Neuron (in vitro differentiated cells): ENCODE results near the gene CGRRF1.

ENCODE experiments used
- H2AFZ ChIP-seq: one replicate; pipeline ENCODE4 v1.6.1; 2013; ENCODE audit warnings: low read depth, mild to moderate bottlenecking, inconsistent platforms, low read length, moderate library complexity
- H3K27me3 ChIP-seq: one replicate; pipeline ENCODE4 v1.6.1; 2013; ENCODE audit warnings: low read length; ENCODE audit not compliant: insufficient read depth
- H3K36me3 ChIP-seq: one replicate; pipeline ENCODE4 v1.6.1; 2013; ENCODE audit warnings: low read length; ENCODE audit not compliant: insufficient read depth
- H3K4me1 ChIP-seq: one replicate; pipeline ENCODE4 v1.6.1; 2013; ENCODE audit warnings: low read length; ENCODE audit not compliant: insufficient read depth
- H3K4me3 ChIP-seq: 2 replicates; pipeline ENCODE4 v1.5.1; 2013; ENCODE audit warnings: mild to moderate bottlenecking, low read length, moderate library complexity
- H3K9me3 ChIP-seq: one replicate; pipeline ENCODE4 v1.6.1; 2013; ENCODE audit warnings: low read length

CGRRF1 gene

DNA sequence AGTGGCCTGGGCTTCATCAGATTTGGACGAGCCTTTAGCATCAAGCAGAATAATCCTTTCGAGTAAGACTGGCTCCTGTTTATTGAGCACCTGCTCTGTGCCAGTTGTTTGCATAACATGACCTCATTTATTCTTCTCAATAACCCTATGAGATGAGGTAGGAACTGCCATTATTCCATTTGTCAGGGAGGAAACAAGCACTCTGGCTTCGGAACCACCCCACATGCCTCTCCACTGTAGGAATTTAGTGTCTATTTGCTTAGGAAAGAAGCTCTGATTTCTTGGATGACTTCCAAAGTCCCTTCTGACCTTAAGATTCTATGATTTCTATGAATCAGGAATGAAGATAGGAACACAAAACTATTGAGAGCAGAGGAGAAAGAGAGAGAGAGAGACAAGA is 68.3 kb downstream of the CGRRF1 start:
- peaks cover 4% of the 10 kb centered on the region for H3K4me1 ChIP-seq
- peaks cover 5% of the 10 kb centered on the region for H3K9me3 ChIP-seq
- no peak overlapping the region for H2AFZ ChIP-seq
- no peaks in the 10 kb centered on the region for H3K27me3 ChIP-seq
- H3K4me3 ChIP-seq = no peak overlapping the region
- H3K36me3 ChIP-seq = peaks cover 18% of the 10 kb centered on the region

DNA sequence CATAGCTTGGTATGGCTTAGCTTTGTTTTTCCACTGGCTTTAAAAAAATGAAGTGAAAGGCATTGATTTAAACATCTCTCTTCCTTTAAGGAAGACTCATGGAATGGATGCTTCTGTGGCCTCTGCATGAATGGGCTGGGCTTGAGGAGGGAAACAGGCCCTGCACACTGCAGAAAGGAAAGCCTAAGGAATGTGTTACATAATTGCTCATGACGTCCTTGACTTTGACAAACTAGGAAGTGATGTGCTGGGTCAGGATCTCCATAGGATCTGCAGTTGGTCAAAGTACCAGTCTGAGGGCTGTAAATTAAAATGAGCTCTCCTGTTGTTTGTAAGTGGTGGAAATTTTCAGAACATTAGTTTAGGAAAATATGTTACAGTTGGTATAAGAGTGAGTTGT is 69.9 kb downstream of the CGRRF1 start:
- Histone ChIP-seq H3K36me3 (peaks cover 7% of the 10 kb centered on the region), H3K4me3 (no peak overlapping the region), H3K9me3 (no peaks in the 10 kb centered on the region), H2AFZ (no peak overlapping the region), H3K27me3 (no peaks in the 10 kb centered on the region), H3K4me1 (peaks cover 9% of the 10 kb centered on the region)

DNA sequence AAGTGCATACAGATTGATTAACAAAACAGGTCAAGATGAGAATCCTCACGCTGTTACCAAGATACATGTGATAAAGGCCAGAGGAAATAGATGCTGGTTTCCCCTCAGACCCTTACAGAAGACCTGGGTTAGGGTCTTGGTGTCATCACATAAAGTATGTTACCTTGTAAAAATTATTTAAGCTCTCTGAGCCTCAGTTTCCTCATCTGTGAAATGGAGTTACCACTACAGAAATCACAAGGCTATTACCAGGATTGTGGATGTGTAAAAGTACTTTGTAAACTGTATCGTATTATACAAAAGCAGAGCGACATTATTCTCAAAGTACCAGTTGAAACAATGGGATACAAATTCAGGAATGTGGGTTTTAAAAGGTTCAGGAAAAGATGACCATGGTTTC is 71.2 kb downstream of the CGRRF1 start:
- Histone ChIP-seq H3K36me3 (peaks cover 10% of the 10 kb centered on the region), H3K9me3 (peaks cover 3% of the 10 kb centered on the region), H3K4me1 (peaks cover 9% of the 10 kb centered on the region)

DNA sequence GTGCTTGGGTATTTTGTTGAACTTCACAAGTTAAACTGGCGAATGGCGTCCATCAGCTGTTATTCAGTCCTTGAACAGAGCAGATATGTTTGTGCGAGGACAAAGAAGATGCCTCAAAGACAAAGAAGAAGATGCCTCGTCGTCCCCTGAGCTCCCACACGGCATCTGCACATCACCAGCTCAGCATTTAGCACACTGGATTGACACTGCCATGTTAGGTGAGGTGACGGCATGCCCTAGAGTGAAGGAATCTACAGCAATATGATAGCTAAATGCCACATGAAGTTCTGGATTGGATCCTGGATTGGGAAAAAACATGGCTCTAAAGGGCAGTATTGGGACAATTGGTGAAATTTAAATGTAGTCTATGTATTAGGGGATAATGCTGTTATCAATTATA is 72.6 kb downstream of the CGRRF1 start:
- H2AFZ ChIP-seq = no peak overlapping the region
- H3K9me3 ChIP-seq = peaks cover 5% of the 10 kb centered on the region

More for the DNA sequence above, 71.2 kb downstream of the CGRRF1 start:
- no peaks in the 10 kb centered on the region for H3K27me3 ChIP-seq
- no peak overlapping the region for H3K4me3 ChIP-seq
- no peak overlapping the region for H2AFZ ChIP-seq

DNA sequence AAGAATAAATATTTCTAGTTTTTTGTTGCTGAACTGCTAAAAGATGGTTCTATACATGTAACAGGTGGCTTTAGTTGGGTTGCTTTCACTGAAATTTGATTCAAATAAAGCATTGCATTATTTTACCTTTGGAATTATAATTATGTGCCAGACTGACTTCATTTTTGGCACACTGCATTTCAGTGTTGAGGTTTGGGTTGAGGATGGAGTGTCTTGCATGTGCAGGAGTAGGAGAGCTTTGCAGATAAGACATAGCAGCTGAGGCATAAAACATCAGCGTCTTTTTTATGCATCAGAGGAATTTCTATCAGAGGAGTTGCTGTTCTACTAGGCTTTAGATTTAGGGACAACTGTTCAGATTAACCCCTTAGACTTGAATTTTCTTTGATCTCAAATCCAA is 74.4 kb downstream of the CGRRF1 start:
- Histone ChIP-seq H2AFZ (no peak overlapping the region), H3K36me3 (peaks cover 3% of the 10 kb centered on the region), H3K4me1 (peaks cover 9% of the 10 kb centered on the region), H3K9me3 (peaks cover 5% of the 10 kb centered on the region), H3K27me3 (no peaks in the 10 kb centered on the region), H3K4me3 (no peak overlapping the region)

More for the DNA sequence above, 72.6 kb downstream of the CGRRF1 start:
- Histone ChIP-seq H3K4me1 (peaks cover 9% of the 10 kb centered on the region), H3K4me3 (no peak overlapping the region), H3K36me3 (peaks cover 3% of the 10 kb centered on the region), H3K27me3 (no peaks in the 10 kb centered on the region)

DNA sequence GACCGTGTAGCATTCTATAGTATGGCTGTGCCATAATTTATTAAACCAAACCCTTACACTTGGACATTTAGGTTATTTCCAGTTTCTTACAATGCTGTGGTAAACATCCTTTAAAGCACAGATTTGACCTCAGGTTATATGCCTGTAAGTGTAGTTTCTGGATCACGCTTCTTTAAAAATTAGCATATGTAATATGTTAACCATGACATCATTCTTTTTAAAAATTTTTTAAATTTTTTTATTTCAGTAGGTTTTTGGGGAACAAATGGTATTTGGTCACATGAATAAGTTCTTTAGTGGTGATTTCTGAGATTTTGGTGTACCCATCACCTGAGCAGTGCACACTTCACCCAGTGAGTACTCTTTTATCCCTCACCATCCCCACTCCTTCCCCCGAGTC is 75.5 kb downstream of the CGRRF1 start:
- H3K27me3 ChIP-seq = no peaks in the 10 kb centered on the region
- no peak overlapping the region for H2AFZ ChIP-seq
- peaks cover 6% of the 10 kb centered on the region for H3K4me1 ChIP-seq
- peaks cover 3% of the 10 kb centered on the region for H3K36me3 ChIP-seq
- H3K4me3 ChIP-seq = no peak overlapping the region
- H3K9me3 ChIP-seq = peaks cover 5% of the 10 kb centered on the region
